NCI-H82 (cell line): ENCODE data around the gene KRTCAP3.
A peak's percentile ranks its signal among the peaks of the same experiment; 100 is the strongest.
"Not testable (repeated sequence)": the region's sequence is repeated elsewhere in the genome, so short reads cannot be mapped to it uniquely, and the experiment has no call there.

Experiments used
- DNase-seq: peaks from one replicate; lab custom pipeline; 2025; lab: John Stamatoyannopoulos, UW

Gene KRTCAP3

GRCh38 chr2:27441958-27442919 is at the start of gene KRTCAP3:
TSS of gene KRTCAP3 (plus strand) at chr2:27442381. CDS start at chr2:27442413, 32 bp downstream.
- no peak for DNase-seq

- DNase-seq: no peak
Measured at GRCh38 chr2:27393225-27393624, 49.0 kb upstream of the KRTCAP3 start.

GRCh38 chr2:27398962-27399361 is 43.2 kb upstream of the KRTCAP3 start:
- DNase-seq: no peak

GRCh38 chr2:27400348-27401135 is 41.6 kb upstream of the KRTCAP3 start:
- no peak for DNase-seq

- DNase-seq: peak; percentile 92
Measured at GRCh38 chr2:27407798-27408491, 34.2 kb upstream of the KRTCAP3 start.

- DNase-seq: peak; percentile 53
Measured at GRCh38 chr2:27408601-27409320, 33.4 kb upstream of the KRTCAP3 start.

- DNase-seq: peak; percentile 98
Measured at GRCh38 chr2:27409321-27410073, 32.7 kb upstream of the KRTCAP3 start, which contains the start of gene PPM1G. TSS of gene PPM1G (minus strand) at chr2:27409591. CDS start at chr2:27409422, 169 bp downstream.

- DNase-seq: no peak
Measured at GRCh38 chr2:27412419-27413152, 29.6 kb upstream of the KRTCAP3 start.

GRCh38 chr2:27416151-27416550 is 26.0 kb upstream of the KRTCAP3 start:
- DNase-seq: no peak

- no peak for DNase-seq
Measured at GRCh38 chr2:27420996-27421395, 21.2 kb upstream of the KRTCAP3 start.

GRCh38 chr2:27421660-27422250 is 20.4 kb upstream of the KRTCAP3 start:
- no peak for DNase-seq

GRCh38 chr2:27422958-27423357 is 19.2 kb upstream of the KRTCAP3 start:
- no peak for DNase-seq

GRCh38 chr2:27425039-27425438 is 17.1 kb upstream of the KRTCAP3 start:
- not testable (repeated sequence) for DNase-seq

- no peak for DNase-seq
Measured at GRCh38 chr2:27427863-27428212, 14.3 kb upstream of the KRTCAP3 start.

GRCh38 chr2:27428213-27428977 is 13.8 kb upstream of the KRTCAP3 start, which contains the start of gene NRBP1:
TSS of gene NRBP1 (plus strand) at chr2:27428631. CDS start at chr2:27433274, 4,643 bp downstream.
- peak; percentile 96 for DNase-seq

- DNase-seq: peak; percentile 88
Measured at GRCh38 chr2:27428978-27429541, 13.1 kb upstream of the KRTCAP3 start.

GRCh38 chr2:27431395-27431794 is 10.8 kb upstream of the KRTCAP3 start:
- DNase-seq: no peak

GRCh38 chr2:27435628-27436027 is 6.6 kb upstream of the KRTCAP3 start:
- DNase-seq: no peak
